Brain microvascular endothelial cell (primary cell): ENCODE data around the gene DHRS7C.

Experiments
- DNase-seq: peaks from one replicate; pipeline ENCODE4 v3.0.0-alpha.2; 2020
- H3K27ac ChIP-seq: fragments of 250-450 bp; sonication (Bioruptor Pico); 2 replicates; pipeline ENCODE4 v1.5.1; 2020; ENCODE audit warnings: mild to moderate bottlenecking, moderate library complexity
- H3K27me3 ChIP-seq: fragments of 250-450 bp; sonication (Bioruptor Pico); replicated peaks from 2 replicates; pipeline ENCODE4 v1.5.1; 2020; ENCODE audit warnings: mild to moderate bottlenecking
- H3K36me3 ChIP-seq: fragments of 250-450 bp; sonication (Bioruptor Pico); replicated peaks from 2 replicates; pipeline ENCODE4 v1.5.1; 2020; ENCODE audit warnings: mild to moderate bottlenecking
- H3K4me3 ChIP-seq: 2 replicates; pipeline ENCODE4 v1.5.1; 2011; ENCODE audit warnings: low read depth, mild to moderate bottlenecking, control low read depth, low read length, moderate library complexity
- CTCF ChIP-seq: IDR thresholded peaks from 2 replicates; pipeline ENCODE4 v1.5.1; 2011; ENCODE audit warnings: low read depth, mild to moderate bottlenecking, moderate library complexity, low read length, control low read depth, inconsistent platforms; ENCODE audit errors: missing control alignments
- in situ Hi-C: cut with HindIII; loops from 2 replicates; pipeline ENCODE4 v1.10.0; 2017; ENCODE audit warnings: low sequenced_read_pairs, low pct_ligation_motif_present

DHRS7C gene

GRCh38 chr17:9813166-9813565, 21.8 kb upstream of the DHRS7C start:
- in situ Hi-C loops: no loop called here
- no peak overlapping the region for H3K4me3 ChIP-seq

GRCh38 chr17:9811537-9811936, 20.1 kb upstream of the DHRS7C start:
- no peak for TF ChIP-seq CTCF
- no peak overlapping the region for H3K27ac ChIP-seq
- no peak for DNase-seq
- in situ Hi-C loops: no loop called here
- H3K4me3 ChIP-seq: no peak overlapping the region
- no peaks in the 10 kb centered on the region for H3K27me3 ChIP-seq
- no peaks in the 10 kb centered on the region for H3K36me3 ChIP-seq

More at GRCh38 chr17:9813166-9813565, 21.8 kb upstream of the DHRS7C start:
- H3K36me3 ChIP-seq: no peaks in the 10 kb centered on the region
- H3K27me3 ChIP-seq: no peaks in the 10 kb centered on the region
- no peak for DNase-seq
- TF ChIP-seq CTCF: no peak
- H3K27ac ChIP-seq: no peak overlapping the region

- Histone ChIP-seq H3K27ac (no peak overlapping the region), H3K36me3 (no peaks in the 10 kb centered on the region), H3K27me3 (no peaks in the 10 kb centered on the region), H3K4me3 (no peak overlapping the region)
- in situ Hi-C loops: no loop called here
- no peak for TF ChIP-seq CTCF
- DNase-seq: no peak
Measured at GRCh38 chr17:9811086-9811485, 19.7 kb upstream of the DHRS7C start.

DNA sequence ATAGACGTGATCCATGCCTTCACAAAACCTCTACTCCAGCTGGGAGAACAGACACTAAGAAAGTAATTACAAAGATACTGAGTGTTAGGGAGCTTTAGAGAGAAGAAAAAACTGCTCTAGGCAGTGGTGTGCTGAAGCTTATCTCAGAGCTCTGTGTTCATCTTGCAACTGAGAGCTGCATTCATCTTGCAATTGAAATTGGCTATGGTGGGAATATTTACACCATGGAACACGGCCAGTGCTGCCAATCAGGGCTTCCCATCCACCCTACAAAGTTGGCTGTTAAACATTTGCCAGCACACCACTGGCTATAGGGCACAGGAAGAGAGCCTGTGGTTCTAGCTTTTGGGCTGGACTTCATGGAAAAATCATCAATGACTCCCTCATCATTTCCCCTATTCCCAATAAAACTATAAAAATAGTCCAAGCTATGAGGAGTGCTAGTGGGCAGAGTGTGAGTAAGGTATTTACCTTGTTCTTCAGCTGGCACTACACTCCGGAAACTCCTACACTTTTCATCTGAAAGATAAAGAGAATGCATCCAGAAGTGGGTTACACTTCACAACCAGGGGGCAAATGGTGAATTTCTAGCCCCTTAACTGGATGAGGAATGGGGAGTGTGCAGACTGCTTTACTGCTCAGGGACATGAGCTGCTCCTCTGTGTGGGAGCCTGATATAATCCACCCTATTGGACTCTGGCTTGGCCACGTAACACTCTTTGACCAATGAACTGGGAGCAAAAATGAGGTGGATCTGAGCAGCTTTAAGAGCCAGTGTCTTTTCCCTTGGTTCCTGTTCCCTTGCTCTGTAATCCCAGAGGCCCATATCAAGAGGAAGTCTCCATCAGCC, 18.9 kb upstream of the DHRS7C start:
- Histone ChIP-seq H3K4me3 (no peak overlapping the region), H3K27me3 (no peaks in the 10 kb centered on the region), H3K36me3 (no peaks in the 10 kb centered on the region), H3K27ac (no peak overlapping the region)
- DNase-seq: no peak
- TF ChIP-seq CTCF: no peak
- in situ Hi-C loops: no loop called here

GRCh38 chr17:9809409-9809808, 18.0 kb upstream of the DHRS7C start:
- H3K27ac ChIP-seq: no peak overlapping the region
- no peak for TF ChIP-seq CTCF
- no peak overlapping the region for H3K4me3 ChIP-seq
- in situ Hi-C loops: no loop called here
- H3K27me3 ChIP-seq: no peaks in the 10 kb centered on the region
- DNase-seq: no peak
- no peaks in the 10 kb centered on the region for H3K36me3 ChIP-seq

DNA sequence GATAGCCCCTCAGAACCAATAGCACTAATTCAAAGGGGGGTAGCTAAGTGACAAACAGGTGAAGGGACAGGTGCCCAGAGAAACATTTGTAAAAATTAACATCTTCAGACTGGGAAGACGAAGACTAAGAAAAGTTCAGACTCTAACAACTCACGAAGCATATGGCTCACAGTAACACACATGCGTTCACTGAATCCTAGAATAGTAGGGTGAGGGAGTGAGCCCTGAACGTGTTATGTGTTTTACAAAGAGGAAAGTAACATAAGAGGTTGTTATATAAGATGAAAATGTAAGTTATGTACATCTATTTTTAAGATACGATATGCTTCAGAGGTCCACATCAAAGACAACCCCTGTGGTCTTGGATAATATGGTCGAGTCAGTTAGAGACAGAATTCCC, 15.3 kb upstream of the DHRS7C start:
- Histone ChIP-seq H3K27me3 (no peaks in the 10 kb centered on the region), H3K27ac (no peak overlapping the region), H3K4me3 (no peak overlapping the region), H3K36me3 (no peaks in the 10 kb centered on the region)
- no peak for TF ChIP-seq CTCF
- DNase-seq: no peak
- in situ Hi-C loops: no loop called here
